ENCODE results near the gene CFAP100.

GRCh38 chr3:126464997-126465396 is 70.3 kb downstream of the CFAP100 start:
- TF ChIP-seq CTCF (conservative IDR thresholded peaks at IDR 0.05; ENCODE audit: low read depth, low read length) (no peak), EZH2 (IDR thresholded peaks at IDR 0.05; ENCODE audit: low read length, unreplicated experiment) (no peak), EZH2phosphoT487 (IDR thresholded peaks at IDR 0.05; ENCODE audit: borderline replicate concordance, low read length) (no peak)

Data from PC-3 (cell line).